ENCODE data around the gene NPBWR2.

NPBWR2 gene

DNA sequence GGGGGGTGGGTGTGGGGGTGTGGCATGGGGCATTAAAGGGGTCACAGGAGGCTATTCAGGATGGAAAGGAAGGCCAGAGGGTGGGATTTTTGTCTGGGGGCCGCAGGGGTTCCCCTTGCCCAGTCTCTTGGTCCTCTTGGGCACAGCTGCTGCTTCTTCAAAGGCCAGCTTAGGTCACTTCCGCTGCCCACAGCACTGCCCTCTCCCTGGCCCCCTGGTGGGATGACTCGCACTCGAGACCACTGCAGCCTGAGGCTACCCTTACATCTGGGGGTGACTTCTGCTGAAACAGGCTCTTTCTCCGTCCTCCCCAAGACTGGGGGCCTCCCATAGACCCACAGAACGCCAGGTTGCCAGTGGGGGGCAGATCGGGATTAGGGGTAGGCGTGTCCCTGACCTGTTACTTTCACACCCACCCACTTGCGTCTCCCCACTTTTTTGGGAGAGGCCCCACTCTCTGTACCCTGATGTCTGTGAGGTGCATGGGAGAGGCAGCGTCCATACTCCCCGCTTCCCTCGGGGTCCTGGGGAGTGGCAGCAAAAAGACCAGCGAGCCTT lies 24.5 kb downstream of the NPBWR2 start:
- peak overlapping the region; percentile 34; the same call in 1 of the 2 replicates for H3K4me3 ChIP-seq (ENCODE audit: low read depth, low read length)
- TF ChIP-seq, protein P1, sequence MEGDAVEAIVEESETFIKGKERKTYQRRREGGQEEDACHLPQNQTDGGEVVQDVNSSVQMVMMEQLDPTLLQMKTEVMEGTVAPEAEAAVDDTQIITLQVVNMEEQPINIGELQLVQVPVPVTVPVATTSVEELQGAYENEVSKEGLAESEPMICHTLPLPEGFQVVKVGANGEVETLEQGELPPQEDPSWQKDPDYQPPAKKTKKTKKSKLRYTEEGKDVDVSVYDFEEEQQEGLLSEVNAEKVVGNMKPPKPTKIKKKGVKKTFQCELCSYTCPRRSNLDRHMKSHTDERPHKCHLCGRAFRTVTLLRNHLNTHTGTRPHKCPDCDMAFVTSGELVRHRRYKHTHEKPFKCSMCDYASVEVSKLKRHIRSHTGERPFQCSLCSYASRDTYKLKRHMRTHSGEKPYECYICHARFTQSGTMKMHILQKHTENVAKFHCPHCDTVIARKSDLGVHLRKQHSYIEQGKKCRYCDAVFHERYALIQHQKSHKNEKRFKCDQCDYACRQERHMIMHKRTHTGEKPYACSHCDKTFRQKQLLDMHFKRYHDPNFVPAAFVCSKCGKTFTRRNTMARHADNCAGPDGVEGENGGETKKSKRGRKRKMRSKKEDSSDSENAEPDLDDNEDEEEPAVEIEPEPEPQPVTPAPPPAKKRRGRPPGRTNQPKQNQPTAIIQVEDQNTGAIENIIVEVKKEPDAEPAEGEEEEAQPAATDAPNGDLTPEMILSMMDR (IDR thresholded peaks at IDR 0.05; ENCODE audit: low read depth, low read length): no peak

DNA sequence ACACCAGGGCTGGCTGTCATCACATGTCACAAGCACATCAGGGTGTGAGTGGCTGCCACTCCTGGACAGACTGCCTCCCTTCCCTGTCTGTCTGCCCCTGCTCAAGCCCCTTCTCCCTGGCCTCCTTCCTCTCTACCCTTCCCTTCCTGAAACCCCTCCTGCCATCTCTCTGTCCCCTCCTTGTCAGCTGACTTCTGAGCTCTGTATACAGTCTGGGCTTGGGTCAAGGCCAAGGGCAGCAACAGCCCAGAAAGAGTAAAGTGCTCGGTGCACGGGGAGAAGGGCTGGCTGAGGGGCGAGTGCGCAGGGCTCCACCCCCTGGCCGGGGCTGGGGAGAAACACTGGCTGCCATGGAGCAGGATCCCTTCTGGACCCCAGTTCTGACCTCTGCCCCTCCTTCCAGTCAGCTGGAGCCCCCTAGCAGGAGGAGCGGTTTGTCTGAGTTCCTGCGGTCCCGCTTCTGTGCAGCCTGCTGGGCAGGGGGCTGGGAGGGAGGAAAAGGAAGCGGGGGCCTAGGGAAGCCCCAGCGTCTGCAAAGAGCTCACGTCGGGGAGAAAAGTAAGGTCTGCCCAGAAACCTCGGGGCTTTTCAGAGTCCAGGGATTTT lies 25.1 kb downstream of the NPBWR2 start:
- TF ChIP-seq, protein P1 (IDR thresholded peaks at IDR 0.05; ENCODE audit: low read depth, low read length): no peak
- H3K4me3 ChIP-seq (ENCODE audit: low read depth, low read length): no peak overlapping the region

DNA sequence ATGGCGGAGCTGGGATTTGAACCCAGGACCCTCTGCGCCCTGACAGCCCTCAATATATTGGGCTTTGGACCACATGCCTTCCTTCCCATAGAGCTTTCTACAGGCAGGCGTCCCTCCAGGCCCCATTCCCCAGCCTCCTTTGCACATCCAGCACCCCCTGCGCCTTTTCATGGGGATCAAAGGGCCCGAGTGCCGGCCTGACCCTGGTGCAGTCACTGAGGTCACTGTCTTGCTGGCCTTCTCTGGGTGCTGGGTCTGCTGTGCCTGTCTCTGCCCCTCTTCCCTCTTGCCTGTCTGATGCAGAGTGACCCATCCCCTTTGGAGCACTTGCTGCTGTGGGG lies 25.8 kb downstream of the NPBWR2 start:
- no peak overlapping the region for H3K4me3 ChIP-seq (ENCODE audit: low read depth, low read length)
- TF ChIP-seq, protein P1 (IDR thresholded peaks at IDR 0.05; ENCODE audit: low read depth, low read length): no peak

DNA sequence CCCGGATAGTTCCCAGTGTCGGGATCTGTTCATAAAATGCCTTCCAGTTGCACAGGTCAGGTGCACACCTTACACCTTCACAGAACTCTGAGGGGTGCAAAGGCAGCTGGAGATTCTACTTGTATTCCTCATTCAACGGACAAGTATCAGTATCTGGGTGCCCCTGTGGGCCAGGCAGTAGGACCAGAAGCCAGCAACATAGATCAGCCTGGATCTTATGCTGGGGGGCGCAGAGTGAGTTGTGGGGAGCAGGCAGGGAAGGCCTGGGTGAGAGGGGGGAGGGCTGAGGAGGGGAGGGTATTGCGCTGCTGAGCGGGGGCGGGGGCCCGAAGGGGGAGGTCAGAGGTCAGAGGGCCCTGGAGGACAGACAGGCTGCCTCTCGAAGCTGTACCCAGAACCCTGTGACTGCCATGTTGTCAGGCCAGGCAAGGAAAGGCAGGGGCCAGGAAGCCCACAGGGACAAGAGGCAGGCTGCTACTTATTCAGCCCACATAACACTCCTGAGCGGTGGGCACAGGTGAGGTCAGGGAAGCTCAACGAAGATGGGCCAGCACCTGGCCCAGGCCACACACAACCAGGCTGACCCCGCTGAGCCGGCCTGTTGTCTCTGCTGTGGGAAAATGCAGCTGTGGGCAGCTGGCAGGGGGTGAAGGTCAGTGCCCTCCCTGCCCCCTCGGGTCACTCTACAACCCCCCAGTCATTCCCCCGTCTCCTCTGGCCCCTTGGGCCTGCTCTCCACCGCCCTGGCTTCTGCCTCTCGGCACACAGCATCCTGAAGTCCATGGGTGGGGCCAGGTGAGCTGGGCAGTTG lies 26.3 kb downstream of the NPBWR2 start:
- TF ChIP-seq, protein P1 (IDR thresholded peaks at IDR 0.05; ENCODE audit: low read depth, low read length): no peak
- no peak overlapping the region for H3K4me3 ChIP-seq (ENCODE audit: low read depth, low read length)

DNA sequence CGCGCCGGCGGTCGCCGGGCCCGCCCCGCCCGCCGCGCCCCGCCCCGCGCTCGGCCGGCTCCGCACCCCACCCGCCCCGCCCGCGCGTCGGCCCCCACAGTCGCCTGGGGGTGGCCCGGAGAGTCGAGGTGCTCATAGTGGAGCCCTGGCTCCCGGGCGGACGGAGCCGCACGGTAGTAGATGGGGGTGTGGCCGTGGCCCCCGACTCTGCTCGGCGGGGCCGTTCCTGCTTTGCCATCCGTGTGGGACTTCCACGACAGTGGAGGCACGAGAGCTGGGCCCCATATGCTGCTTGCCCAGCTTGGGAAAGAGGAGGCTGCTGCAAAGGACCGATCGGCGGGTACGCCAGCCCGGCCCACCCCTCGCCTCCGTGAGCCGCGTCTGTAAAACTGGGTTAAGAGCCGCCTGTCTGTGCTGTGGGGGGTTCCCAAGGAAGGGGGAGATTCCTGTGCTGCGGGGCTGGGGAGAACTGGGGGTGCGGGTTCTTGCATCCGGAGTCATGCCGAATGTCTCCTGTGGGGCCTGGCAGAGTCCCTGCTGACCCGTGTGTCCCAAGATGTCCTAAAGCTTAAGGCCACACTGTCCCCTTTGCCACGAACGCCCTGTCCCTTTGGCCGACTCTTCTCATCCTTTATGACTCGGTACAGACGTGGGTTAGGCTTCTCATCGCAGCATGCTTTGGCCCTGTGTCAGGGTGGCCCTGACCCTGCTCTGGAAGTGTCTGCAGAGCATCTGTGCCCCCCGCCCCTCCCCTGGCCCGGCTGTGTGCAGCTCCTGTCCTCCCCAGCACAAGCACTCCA lies 27.2 kb downstream of the NPBWR2 start, which contains the start of gene OPRL1:
Gene OPRL1 (plus strand): TSS at position 70 of the 800 bp plus-strand sequence. CDS start 12,639 bp downstream, outside the sequence.
- TF ChIP-seq, protein P1 (IDR thresholded peaks at IDR 0.05; ENCODE audit: low read depth, low read length): no peak

DNA sequence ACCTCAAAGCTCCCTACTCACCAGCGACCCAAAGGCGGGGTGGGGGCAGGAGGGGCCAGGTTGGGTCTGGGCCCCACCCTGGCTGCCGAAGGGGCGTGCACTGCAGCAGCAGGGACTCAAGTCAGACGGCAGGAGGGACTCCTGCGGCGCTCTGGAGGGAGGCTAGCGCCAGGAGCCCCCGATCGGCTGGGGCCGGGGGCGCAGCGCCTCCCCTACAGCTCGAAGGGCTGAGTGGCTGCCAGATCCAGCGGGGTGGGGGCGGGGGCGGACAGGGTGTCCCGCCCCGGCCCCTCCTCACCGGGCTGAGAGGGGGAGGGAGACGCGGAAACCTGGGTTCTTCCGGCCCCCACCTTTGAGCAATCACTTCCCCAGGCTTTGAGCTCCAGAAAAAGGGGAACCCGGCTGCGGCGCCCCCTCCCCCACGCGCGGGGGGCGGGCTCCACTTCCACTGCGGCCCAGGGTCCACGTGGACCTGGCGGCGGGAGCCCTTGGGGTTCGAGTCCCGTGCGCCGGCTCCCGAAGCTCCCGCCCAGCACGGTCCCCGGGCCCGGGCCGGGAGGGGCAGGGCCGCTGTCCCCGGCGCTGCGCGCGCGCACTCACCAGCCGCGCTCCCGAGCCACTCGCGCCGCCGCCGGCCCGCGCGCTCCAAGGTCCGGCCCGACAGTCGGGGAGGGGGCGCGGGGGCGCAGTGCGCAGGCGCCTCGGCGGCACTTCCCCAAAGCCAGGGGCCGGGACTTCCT lies 27.9 kb downstream of the NPBWR2 start, which contains the start of gene RGS19:
Gene RGS19 (minus strand): TSS at position 246 of the 740 bp plus-strand sequence. CDS start 2,632 bp downstream, outside the sequence.
- H3K4me3 ChIP-seq (ENCODE audit: low read depth, low read length): peak within 1 kb of the TSS; percentile 78
- TF ChIP-seq, protein P1 (IDR thresholded peaks at IDR 0.05; ENCODE audit: low read depth, low read length): no peak

More for the DNA sequence above, 27.2 kb downstream of the NPBWR2 start, which contains the start of gene OPRL1:
- H3K4me3 ChIP-seq (ENCODE audit: low read depth, low read length): peak within 1 kb of the TSS; percentile 78
